A673 (cell line): ENCODE data around the gene FXYD3.

Experiments used
- EZH2 ChIP-seq: fragments of 200-600 bp; sonication (generic); IDR thresholded peaks from 2 replicates; pipeline ENCODE4 v1.6.1; 2017; ENCODE audit warnings: borderline replicate concordance, low read depth, mild to moderate bottlenecking, mixed read lengths, antibody characterized with exemption, low read length; ENCODE audit not compliant: poor library complexity, severe bottlenecking
- TF ChIP-seq, protein P1 (sequence below): fragments of 300-800, 200-600 bp; sonication (generic); conservative IDR thresholded peaks from 2 replicates; pipeline ENCODE4 v1.5.1; 2017; ENCODE audit warnings: low read depth, mild to moderate bottlenecking, antibody characterized with exemption, low read length, moderate library complexity, mixed read lengths

DNA sequence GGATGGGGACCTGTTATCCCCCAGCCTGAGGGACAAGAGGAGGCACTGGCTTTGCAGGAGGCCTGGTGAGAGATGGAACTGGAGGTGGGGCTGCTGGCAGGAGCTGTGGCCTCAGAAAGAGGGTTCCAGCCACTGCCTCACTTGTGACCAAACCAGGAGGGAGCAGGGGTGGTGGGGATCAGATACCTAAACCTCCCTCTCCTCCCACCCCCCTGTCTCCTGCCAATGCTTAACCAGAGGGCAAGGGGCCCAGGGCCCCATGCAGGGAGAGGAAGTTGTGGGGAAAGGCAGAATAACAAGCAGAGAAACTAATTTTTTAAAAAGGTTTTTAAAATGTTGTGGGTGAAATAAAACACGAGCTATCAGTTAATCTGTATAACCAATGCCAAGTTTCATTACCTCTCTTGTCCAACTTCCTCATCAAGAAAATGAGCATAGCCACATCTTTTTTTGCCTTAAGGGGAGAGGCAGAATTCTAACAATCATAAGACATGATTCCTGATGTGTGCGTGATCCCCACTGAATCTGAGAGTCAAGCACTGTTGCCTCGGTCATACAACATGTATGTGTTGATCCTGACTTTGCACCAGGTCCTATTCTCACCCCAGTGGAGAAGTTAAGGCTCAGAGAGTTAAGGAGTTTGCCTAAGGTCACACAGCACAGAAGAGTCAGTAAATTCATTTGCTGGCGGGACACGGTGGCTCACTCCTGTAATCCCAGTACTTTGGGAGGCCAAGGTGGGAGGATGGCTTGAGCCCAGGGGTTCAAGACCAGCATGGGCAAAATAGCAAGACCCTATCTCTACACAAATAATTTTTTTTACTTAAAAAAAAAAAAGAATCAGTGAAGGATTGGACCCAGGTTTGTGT is 51.9 kb downstream of the FXYD3 start:
- TF ChIP-seq, protein P1, sequence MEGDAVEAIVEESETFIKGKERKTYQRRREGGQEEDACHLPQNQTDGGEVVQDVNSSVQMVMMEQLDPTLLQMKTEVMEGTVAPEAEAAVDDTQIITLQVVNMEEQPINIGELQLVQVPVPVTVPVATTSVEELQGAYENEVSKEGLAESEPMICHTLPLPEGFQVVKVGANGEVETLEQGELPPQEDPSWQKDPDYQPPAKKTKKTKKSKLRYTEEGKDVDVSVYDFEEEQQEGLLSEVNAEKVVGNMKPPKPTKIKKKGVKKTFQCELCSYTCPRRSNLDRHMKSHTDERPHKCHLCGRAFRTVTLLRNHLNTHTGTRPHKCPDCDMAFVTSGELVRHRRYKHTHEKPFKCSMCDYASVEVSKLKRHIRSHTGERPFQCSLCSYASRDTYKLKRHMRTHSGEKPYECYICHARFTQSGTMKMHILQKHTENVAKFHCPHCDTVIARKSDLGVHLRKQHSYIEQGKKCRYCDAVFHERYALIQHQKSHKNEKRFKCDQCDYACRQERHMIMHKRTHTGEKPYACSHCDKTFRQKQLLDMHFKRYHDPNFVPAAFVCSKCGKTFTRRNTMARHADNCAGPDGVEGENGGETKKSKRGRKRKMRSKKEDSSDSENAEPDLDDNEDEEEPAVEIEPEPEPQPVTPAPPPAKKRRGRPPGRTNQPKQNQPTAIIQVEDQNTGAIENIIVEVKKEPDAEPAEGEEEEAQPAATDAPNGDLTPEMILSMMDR, result no peak
- TF ChIP-seq EZH2, result no peak
